Body of pancreas (tissue), 4 donors: ENCODE data around the gene NFYC. TPM values are rescaled to one million over a fixed set of nuclear protein-coding genes. Genes with fewer than 3 reads are reported as not detected.

Experiments
- ATAC-seq: fragments of 150-250 bp; one replicate; pipeline ENCODE4 v1.9.1; 2016
- DNase-seq, 4 donors: peaks; one replicate each; pipeline ENCODE4 v3.0.0-alpha.2; 2019
- H3K27ac ChIP-seq, 4 donors: fragments of 200-600 bp; sonication (generic); 1 replicate in 3 of 4; 2 replicates in 1 of 4; pipeline versions ENCODE4 v1.5.1 to v1.6.1; 2016 to 2019; ENCODE audit warnings: mild to moderate bottlenecking in 1 of 4, mixed read lengths in 1 of 4, moderate library complexity in 1 of 4
- H3K27me3 ChIP-seq, 2 donors: fragments of 200-600 bp; sonication (generic); one replicate each; pipeline ENCODE4 v1.6.0; 2016; ENCODE audit warnings: mild to moderate bottlenecking in 1 of 2
- H3K36me3 ChIP-seq, 2 donors: fragments of 200-600 bp; sonication (generic); replicated peaks in 1 of 2; 2 replicates each; pipeline ENCODE4 v1.5.1; 2016; ENCODE audit warnings: low read depth in 2 of 2; ENCODE audit not compliant: insufficient read depth in 1 of 2
- H3K4me1 ChIP-seq: fragments of 200-600 bp; sonication (generic); one replicate; pipeline ENCODE4 v1.6.0; 2016
- H3K4me3 ChIP-seq, 2 donors: fragments of 200-600 bp; sonication (generic); 1 replicate in 1 of 2; 2 replicates in 1 of 2; pipeline ENCODE4 v1.5.1; 2016 to 2019
- H3K9me3 ChIP-seq, 3 donors: fragments of 200-600 bp; sonication (generic); 1 replicate in 2 of 3; 2 replicates in 1 of 3; pipeline ENCODE4 v1.5.1; 2016
- POLR2A ChIP-seq, 3 donors: fragments of 450-650 bp; IDR thresholded peaks; one replicate each; pipeline ENCODE4 v1.6.1; 2016; ENCODE audit warnings: antibody characterized with exemption in 3 of 3, mild to moderate bottlenecking in 2 of 3
- WGBS, 2 donors: methylation state at CpG; one replicate each; pipeline ENCODE4 v1.1.5; 2017; 5-methylcytosine and 5-hydroxymethylcytosine counted together
- intact Hi-C: fragments of 100-400 bp; cut with DNase I; formaldehyde crosslinking; loops from one replicate; pipeline ENCODE4 v1.15.1; 2023
- total RNA-seq, 2 donors: library from RNA; depleted of rRNA; stranded (reverse); fragments of >200 nt; gene quantifications; one replicate each; pipeline ENCODE4 v1.1.0, GENCODE V29; 2016
- TF ChIP-seq, protein P1 (sequence below), 7 experiments: fragments of 450-650 bp in 4 of 7; fragments of 200-600 bp in 3 of 7; sonication (generic) in 3 of 7; IDR thresholded peaks; one replicate each; pipeline ENCODE4 v1.5.1; 2016 to 2019; ENCODE audit warnings: antibody characterized with exemption in 7 of 7

Gene NFYC
- total RNA-seq, 2 donors from 2014 or later: 37.2 to 44.9 TPM

DNA sequence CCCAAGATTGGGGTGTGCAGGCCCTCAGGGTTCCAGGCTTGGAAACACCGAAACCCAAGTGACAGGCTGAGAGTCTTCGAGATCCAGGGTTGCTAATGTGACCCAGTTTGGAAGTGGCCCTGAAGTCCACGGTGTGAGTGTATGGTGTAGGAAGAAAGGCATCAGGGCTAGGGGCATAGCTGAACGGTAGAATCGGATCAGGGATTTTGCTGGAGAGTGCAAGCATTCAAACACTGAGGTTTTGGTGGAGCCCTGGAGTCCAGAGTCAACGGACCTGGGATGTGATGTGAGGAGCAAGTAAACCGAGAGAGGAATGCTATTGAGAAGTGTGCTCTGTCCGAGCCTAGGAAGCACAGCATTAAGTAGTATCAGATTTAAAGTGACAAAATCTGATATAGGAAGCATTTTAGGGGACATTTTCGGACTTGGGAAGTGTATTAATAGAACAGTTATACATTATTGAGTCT, 958 bp downstream of the NFYC start:
- TF ChIP-seq, protein P1, sequence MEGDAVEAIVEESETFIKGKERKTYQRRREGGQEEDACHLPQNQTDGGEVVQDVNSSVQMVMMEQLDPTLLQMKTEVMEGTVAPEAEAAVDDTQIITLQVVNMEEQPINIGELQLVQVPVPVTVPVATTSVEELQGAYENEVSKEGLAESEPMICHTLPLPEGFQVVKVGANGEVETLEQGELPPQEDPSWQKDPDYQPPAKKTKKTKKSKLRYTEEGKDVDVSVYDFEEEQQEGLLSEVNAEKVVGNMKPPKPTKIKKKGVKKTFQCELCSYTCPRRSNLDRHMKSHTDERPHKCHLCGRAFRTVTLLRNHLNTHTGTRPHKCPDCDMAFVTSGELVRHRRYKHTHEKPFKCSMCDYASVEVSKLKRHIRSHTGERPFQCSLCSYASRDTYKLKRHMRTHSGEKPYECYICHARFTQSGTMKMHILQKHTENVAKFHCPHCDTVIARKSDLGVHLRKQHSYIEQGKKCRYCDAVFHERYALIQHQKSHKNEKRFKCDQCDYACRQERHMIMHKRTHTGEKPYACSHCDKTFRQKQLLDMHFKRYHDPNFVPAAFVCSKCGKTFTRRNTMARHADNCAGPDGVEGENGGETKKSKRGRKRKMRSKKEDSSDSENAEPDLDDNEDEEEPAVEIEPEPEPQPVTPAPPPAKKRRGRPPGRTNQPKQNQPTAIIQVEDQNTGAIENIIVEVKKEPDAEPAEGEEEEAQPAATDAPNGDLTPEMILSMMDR (IDR thresholded peaks at IDR 0.05): no peak
- no peak for TF ChIP-seq POLR2A (IDR thresholded peaks at IDR 0.05)
- Histone ChIP-seq H3K27ac (peak overlapping the region; percentile 97 to 99 (median 98)), H3K36me3 (no peaks in the 10 kb centered on the region), H3K27me3 (no peaks in the 10 kb centered on the region), H3K4me1 (peaks cover 45% of the 10 kb centered on the region), H3K4me3 (peak overlapping the region; percentile 44 to 80), H3K9me3 (no peaks in the 10 kb centered on the region)
- DNase-seq (peak in 1 of 4 donors; percentile 26), ATAC-seq (peak; percentile 16)
- 1% methylated on average over 9 of the region's 9 CpGs for WGBS, 2 donors
- intact Hi-C loops: no loop called here

DNA sequence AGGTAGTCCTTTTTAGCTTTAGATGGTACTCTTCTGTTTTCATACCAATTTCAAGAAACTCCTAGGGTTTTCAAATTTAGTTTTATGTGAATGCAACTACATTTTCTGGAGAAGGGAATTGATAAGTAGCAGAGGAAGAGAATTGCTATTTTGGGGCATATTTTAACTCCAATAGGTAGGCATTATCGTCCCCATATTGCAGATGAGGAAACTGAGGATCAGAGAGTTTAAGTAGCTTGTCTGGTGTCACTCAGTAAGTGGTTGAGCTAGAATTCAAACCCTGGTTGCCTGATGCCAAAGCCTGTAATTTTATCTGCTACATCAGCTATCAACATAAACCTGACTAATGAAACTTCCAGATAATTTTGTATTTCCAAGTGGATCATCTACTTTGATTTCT, 1.9 kb downstream of the NFYC start:
- intact Hi-C loops: no loop called here
- no peak for ATAC-seq
- Histone ChIP-seq H3K9me3 (no peaks in the 10 kb centered on the region), H3K36me3 (no peaks in the 10 kb centered on the region), H3K27ac (peak overlapping the region in 3 of 4 donors; percentile 97 to 99 (median 98)), H3K4me3 (no peak overlapping the region), H3K4me1 (peaks cover 49% of the 10 kb centered on the region), H3K27me3 (no peaks in the 10 kb centered on the region)
- 53 to 57% methylated on average over 1 of the region's 1 CpG for WGBS, 2 donors
- no peak for DNase-seq
- TF ChIP-seq, protein P1 (IDR thresholded peaks at IDR 0.05): no peak
- no peak for TF ChIP-seq POLR2A (IDR thresholded peaks at IDR 0.05)

DNA sequence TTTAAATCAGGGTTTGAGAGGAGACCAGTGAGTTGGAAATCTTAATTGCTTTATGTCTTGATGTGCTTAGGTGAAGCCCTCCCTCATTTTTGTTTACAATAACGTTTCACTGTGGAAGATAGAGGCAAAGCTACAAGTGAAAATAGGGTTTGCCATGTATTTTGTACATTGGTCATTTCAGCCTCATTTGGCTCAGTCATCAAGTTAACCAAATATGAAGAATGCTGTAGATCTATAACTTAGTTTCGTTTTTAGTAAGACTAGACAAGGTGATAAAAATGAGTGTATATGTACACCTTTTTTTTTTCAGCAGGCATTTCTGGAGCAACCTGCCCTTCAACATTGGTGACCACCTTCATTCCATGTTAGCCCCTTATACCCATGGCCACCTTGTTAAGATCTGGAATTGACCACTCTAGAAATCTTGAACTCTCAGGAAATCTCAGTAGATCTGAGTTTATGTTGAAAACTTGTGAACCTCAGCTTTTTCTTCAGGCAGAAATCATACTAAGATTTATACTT, 2.9 kb downstream of the NFYC start:
- H3K4me1 ChIP-seq: peaks cover 49% of the 10 kb centered on the region
- intact Hi-C loops: no loop called here

DNA sequence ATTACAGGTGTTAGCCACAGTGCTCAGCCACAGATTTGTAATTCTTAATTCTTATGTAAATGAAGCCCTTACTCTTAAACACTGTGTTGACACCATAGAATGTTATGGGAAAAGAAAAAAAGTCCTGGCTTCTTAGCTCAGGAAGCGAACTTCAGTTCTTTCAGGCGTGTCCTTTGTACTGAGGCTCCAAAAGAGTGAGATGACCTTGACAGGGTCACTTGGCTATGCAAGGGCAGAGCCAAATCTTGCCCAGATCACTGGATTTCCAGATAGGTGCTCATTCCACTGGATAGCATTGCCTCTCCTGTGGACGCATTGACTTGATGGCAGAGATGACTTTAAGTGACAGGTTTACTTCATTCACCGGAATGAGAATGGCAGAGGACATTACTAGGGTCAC, 4.8 kb downstream of the NFYC start:
- no peaks in the 10 kb centered on the region for H3K36me3 ChIP-seq
- DNase-seq (no peak), ATAC-seq (no peak)
- H3K4me1 ChIP-seq: peaks cover 43% of the 10 kb centered on the region
- H3K9me3 ChIP-seq: no peaks in the 10 kb centered on the region
- TF ChIP-seq, protein P1 (IDR thresholded peaks at IDR 0.05): no peak
- TF ChIP-seq POLR2A (IDR thresholded peaks at IDR 0.05): no peak
- intact Hi-C loops: no loop called here
- WGBS, 2 donors: 63 to 71% methylated on average over 3 to 4 of the region's 4 CpGs
- no peak overlapping the region for H3K4me3 ChIP-seq
- no peaks in the 10 kb centered on the region for H3K27me3 ChIP-seq
- peak overlapping the region in 1 of 4 donors; percentile 10 for H3K27ac ChIP-seq

More for the DNA sequence above, 2.9 kb downstream of the NFYC start:
- ATAC-seq: no peak
- WGBS, 2 donors: 21 to 26% methylated on average over 2 of the region's 2 CpGs
- peak overlapping the region in 1 of 4 donors; percentile 18 for H3K27ac ChIP-seq
- no peaks in the 10 kb centered on the region for H3K36me3 ChIP-seq
- H3K9me3 ChIP-seq: no peaks in the 10 kb centered on the region
- DNase-seq: no peak
- no peaks in the 10 kb centered on the region for H3K27me3 ChIP-seq
- no peak overlapping the region for H3K4me3 ChIP-seq
- TF ChIP-seq, protein P1 (IDR thresholded peaks at IDR 0.05): no peak
- TF ChIP-seq POLR2A (IDR thresholded peaks at IDR 0.05): no peak

DNA sequence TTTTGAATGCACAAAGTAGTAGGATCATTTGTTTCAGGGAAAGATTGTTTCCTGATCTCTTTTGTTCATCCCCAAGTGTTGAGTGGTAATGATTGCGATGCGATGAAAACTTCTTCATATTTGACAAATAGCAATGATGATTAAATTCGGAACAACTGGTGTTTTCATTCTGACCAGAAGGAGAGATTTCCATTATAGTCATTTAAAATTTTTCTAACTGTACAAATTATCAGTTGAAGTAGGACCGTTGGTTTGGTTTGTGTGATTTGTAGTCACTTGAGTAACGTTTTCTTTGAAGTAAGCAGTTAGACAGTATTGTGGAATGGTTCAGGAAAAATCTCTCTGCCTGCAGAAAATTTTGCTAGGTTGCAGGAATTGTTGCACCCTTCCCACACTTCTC, 5.9 kb downstream of the NFYC start:
- peaks cover 40% of the 10 kb centered on the region for H3K4me1 ChIP-seq
- H3K36me3 ChIP-seq: no peaks in the 10 kb centered on the region
- no peaks in the 10 kb centered on the region for H3K9me3 ChIP-seq
- 67 to 74% methylated on average over 5 of the region's 5 CpGs for WGBS, 2 donors
- H3K4me3 ChIP-seq: no peak overlapping the region
- H3K27ac ChIP-seq: no peak overlapping the region
- intact Hi-C loops: no loop called here
- TF ChIP-seq, protein P1 (IDR thresholded peaks at IDR 0.05): no peak
- no peak for TF ChIP-seq POLR2A (IDR thresholded peaks at IDR 0.05)
- DNase-seq (no peak), ATAC-seq (no peak)
- H3K27me3 ChIP-seq: no peaks in the 10 kb centered on the region
